GM18520 (cell line): ENCODE data around the gene TBC1D8B.
A peak's percentile ranks its signal among the peaks of the same experiment; 100 is the strongest.
"Not testable (repeated sequence)": the region's sequence is repeated elsewhere in the genome, so short reads cannot be mapped to it uniquely, and the experiment has no call there.

ENCODE experiments used
- ATAC-seq: cut with Tn5 transposase; IDR thresholded peaks from one replicate; pipeline ENCODE4 v1.9.1; 2021; ENCODE audit not compliant: unreplicated experiment

TBC1D8B gene

DNA sequence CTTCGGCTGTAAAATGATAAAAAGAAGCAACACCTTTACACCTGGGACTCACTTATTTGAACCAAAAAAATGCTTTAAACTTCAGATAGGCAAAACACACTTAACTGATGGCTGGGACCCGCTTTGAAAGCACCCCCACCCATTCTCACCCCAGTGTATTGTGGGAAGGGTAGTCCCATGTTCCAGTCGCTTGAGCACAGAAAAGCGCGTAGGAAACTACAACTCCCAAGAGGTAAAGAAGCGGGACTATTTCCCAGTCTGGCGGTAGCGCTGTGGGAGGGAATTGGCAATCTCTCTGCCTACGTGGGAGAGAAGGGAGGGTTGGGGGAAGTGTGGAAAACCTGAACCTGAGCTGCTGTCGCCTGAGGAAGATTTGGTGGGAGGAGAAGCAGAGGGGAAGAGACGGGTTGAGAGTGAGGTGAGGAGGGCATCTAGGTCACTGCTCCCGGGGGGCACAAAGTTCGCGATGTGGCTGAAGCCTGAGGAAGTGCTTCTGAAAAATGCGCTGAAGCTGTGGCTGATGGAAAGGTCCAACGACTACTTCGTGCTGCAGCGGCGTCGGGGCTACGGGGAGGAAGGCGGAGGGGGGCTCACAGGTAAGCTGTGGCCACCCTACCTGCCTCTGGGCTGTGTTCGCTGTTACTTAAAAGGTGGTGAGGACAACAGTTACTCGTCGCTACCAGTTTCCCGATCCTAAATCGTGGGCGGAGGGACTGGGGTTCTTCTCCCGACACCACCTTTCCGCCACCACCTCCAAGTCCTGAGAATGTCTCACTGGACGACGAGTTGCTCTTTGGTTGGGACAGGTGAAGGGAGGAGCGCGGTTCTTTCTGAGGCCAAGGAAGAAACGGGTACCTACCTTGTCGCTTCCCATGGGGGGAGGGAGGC lies at the start of gene TBC1D8B:
TBC1D8B (plus strand) TSS at position 286 of the 888 bp plus-strand sequence; CDS start at position 467, 181 bp downstream.
- peak; percentile 89 for ATAC-seq

GRCh38 chrX:106769288-106769687 lies 33.2 kb upstream of the TBC1D8B start:
- ATAC-seq = not testable (repeated sequence)

DNA sequence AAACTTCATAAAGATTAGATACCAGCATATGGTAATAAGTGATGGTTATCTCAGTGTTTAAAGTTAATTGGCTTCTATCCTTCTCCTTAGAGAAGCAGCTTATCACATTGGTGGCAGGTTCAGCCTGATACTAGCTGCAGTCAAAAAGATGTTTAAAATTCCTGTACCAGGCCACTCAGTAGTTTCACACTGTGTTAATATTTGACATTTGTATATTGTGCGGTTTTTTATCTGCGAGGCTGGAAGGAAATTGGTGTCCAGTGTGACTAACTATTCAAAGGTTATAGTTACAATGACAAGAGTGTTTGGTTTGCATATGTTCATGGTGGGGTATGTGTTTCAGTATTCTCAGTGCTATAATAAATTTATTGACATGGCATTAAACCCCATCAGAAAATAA lies 27.5 kb upstream of the TBC1D8B start:
- no peak for ATAC-seq

DNA sequence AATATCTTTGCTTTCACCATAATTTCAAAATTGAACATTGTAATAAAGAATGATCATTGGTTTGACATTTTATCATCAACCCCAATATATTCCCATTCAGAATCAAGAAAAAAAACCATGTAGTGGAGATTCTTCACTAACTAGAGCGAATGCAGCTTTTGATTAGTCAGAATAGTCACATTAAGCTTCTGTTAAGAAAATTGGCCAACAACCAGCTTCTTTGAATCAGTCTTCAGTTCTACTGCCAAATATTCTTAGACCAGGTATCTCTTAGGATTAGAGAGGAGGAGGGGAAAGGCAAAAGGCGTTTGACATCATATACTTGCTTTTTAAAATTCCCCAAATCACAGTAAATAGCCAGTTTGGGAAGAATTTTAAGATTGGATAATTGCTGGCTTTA lies 22.2 kb upstream of the TBC1D8B start:
- ATAC-seq = no peak

DNA sequence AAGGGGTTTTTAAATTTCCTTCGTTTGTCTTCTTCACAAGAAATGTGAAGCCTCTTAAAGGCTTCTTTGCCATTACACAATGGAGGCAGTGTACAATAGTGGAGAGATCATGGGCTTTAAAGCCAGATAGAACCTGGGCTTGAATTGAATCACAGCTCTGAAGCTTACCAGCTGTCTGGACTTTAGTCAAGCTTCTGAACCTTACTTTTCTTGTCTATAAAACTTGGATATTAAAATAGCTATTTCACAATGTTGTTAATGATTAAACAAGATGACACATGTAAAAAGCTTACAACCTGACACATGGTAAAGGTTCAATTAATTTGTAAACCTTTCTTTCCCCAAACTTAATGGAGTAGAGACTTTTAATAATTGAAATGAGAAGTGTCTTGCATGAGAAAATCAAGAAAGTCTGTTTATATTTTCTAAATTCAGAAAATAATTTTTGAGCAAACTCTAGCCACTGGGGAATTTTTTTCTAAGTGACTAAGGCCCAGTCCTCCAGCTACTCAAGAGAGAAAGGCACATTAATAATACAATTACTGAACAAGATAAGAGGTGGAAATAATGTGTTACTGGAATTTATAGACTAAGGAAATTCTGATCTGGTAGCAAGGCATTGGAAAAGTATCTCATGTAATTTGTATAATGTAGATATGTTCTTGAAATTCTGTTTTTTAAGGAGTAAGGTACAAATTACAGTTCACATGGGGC lies 21.7 kb upstream of the TBC1D8B start:
- no peak for ATAC-seq

DNA sequence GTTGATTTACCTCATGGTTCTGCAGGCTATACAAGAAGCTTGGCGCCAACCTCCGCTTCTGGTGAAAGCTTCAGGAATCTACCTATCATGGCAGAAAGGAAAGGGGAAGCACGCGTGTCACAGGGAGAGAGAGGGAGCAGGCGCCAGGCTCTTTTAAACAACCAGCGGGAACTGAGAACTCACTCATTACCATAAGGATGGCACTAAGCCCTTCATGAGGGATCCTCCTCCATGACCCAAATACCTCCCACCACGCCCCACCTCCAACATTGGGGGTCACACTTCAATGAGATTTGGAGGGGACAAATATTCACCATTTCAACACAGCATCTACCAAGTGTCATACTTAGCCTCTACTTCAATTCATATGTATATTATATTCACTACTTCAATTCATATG lies 18.8 kb upstream of the TBC1D8B start:
- no peak for ATAC-seq

DNA sequence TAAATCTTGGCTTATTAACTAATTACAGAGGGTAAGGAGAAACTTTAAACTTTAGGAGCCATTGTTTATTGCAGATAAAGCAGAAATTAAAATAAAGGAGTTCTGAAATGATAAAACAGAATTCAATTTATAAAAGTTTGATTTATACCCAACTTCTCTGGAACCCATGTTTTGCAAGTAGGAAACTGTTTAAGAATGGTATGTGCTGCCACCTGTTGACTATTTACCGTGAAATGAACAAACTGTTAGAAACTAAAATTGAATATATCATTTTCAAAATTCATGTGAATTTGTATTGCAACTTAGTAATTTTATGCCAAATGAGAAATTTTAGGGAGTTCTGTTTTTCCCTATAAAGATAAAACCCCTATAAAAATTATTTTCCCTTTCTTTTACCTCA lies 11.0 kb upstream of the TBC1D8B start:
- ATAC-seq = no peak

GRCh38 chrX:106802063-106802387 lies 448 bp upstream of the TBC1D8B start:
- no peak for ATAC-seq

DNA sequence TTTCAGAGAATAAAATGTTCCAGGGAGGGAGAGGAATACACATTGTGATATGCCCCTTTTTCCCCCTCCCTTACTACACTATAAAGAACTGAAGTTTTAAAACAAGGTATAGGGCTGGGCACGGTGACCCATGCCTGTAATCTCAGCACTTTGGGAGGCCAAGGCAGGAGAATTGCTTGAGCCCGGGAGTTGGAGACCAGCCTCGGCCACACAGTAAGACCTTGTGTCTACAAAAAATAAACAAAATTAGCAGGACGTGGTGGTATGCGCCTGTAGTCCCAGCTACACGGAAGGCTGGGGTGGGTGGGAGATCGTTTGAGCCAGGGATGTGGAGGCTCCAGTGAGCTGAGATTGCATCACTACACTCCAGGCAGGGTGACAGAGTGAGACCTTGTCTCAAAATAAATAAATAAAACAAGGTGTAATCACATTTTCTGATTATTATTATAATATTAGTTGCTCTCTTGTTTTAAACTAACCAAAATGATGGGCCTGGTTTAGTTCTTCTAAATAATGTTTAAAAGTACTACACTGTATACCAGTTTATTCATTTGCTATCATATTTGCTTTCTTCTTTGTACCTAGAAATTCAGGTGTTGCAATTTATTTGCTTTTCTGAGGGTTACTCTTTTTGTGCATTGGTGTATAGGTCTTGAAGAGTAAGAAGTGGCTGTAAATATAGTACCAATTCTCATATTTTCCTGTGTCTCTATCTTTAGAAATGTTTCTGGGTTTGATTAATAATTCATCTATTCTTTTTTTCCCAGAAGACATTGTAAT lies 8.8 kb downstream of the TBC1D8B start:
- no peak for ATAC-seq

GRCh38 chrX:106812930-106813329 lies 10.5 kb downstream of the TBC1D8B start:
- not testable (repeated sequence) for ATAC-seq

DNA sequence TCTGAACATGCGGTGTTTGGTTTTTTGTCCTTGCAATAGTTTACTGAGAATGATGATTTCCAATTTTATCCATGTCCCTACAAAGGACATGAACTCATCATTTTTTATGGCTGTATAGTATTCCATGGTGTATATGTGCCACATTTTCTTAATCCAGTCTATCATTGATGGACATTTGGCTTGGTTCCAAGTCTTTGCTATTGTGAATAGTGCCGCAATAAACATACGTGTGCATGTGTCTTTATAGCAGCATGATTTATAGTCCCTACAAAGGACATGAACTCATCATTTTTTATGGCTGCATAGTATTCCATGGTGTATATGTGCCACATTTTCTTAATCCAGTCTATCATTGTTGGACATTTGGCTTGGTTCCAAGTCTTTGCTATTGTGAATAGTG lies 11.6 kb downstream of the TBC1D8B start:
- not testable (repeated sequence) for ATAC-seq

GRCh38 chrX:106862972-106863688 lies 60.7 kb downstream of the TBC1D8B start:
- no peak for ATAC-seq

GRCh38 chrX:106863697-106864096 lies 61.2 kb downstream of the TBC1D8B start:
- ATAC-seq = no peak

DNA sequence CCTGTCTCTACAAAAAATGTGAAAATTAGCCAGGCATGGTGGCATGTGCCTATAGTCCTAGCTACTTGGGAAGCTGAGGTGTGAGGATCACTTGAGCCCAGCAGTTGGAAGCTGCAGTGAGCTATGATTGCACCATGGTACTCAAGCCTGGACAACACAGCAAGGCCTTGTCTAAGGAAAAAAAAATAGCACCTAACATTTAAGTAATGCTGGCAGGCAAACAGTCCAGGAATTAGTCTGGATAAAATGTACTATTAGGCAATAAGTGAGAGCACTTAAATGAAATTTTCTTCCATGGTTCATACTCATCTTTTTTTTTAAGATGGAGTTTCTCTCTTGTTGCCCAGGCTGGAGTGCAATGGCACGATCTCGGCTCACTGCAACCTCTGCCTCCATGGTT lies 70.3 kb downstream of the TBC1D8B start:
- ATAC-seq = not testable (repeated sequence)

GRCh38 chrX:106874075-106874474 lies 71.6 kb downstream of the TBC1D8B start:
- no peak for ATAC-seq

- no peak for ATAC-seq
Observed at GRCh38 chrX:106875151-106875550, 72.7 kb downstream of the TBC1D8B start.

GRCh38 chrX:106889468-106889867 lies 87.0 kb downstream of the TBC1D8B start:
- no peak for ATAC-seq

GRCh38 chrX:106891762-106892460 lies 89.4 kb downstream of the TBC1D8B start:
- ATAC-seq = no peak

DNA sequence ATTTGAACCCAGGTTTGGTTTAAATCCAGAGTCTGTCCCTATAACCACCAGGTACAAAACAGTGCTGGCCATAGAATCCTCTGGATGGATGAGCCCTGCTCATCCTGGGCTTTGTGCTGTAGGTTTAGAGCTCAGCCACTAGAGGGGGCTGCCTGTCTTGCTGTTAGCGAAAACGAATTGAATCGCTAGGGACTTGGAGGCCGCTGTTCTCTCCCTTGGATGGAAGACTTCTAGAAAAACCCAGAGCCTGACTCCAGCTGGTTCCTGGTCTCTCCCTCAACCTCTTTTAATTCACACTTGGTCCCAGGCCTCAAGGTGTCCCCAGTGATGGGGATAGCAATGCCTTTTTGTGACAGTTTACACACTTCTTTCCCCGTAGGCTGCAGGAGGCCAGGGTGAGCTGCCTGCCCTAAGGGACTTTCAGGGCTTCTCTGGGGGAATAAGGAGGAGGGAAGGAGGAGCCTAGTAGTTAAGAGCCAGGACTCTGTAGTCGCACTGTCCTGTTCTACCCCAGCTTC lies 92.0 kb downstream of the TBC1D8B start:
- ATAC-seq = peak; percentile 70

- no peak for ATAC-seq
Observed at GRCh38 chrX:106894978-106895452, 92.5 kb downstream of the TBC1D8B start.
